Large intestine (tissue), 3 donors: ENCODE data around the gene CBR1. TPM values are rescaled to one million over a fixed set of nuclear protein-coding genes. Genes with fewer than 3 reads are reported as not detected.
A peak's percentile ranks its signal among the peaks of the same experiment; 100 is the strongest.

Experiments used
- DNase-seq, 2 donors: peaks; one replicate each; pipeline versions ENCODE4 v3.0.0 to v3.0.0-alpha.2; 2013
- H3K27ac ChIP-seq: one replicate; pipeline ENCODE4 v1.5.1; 2013; ENCODE audit warnings: low read length
- H3K27me3 ChIP-seq: 2 replicates; pipeline ENCODE4 v1.6.1; 2013; ENCODE audit warnings: low read length; ENCODE audit not compliant: control insufficient read depth, insufficient read depth
- H3K36me3 ChIP-seq: 2 replicates; pipeline ENCODE4 v1.6.1; 2013; ENCODE audit warnings: low read length; ENCODE audit not compliant: control insufficient read depth, insufficient read depth
- H3K4me1 ChIP-seq: one replicate; pipeline ENCODE4 v1.6.1; 2013; ENCODE audit warnings: low read length; ENCODE audit not compliant: control insufficient read depth, insufficient read depth
- H3K4me3 ChIP-seq: one replicate; pipeline ENCODE4 v1.5.1; 2013; ENCODE audit warnings: low read length
- H3K9me3 ChIP-seq: one replicate; pipeline ENCODE4 v1.6.1; 2013; ENCODE audit warnings: mild to moderate bottlenecking, low read depth, low read length, moderate library complexity; ENCODE audit not compliant: control insufficient read depth
- WGBS: methylation state at CpG from one replicate; pipeline ENCODE4 v1.1.5; 2013; ENCODE audit warnings: low lambda C conversion rate; ENCODE audit not compliant: insufficient coverage; 5-methylcytosine and 5-hydroxymethylcytosine counted together
- polyA plus RNA-seq: library from polyadenylated mRNA; unstranded; fragments of 120-200 nt; gene quantifications from one replicate; pipeline ENCODE4 v1.2.1, GENCODE V29; 2013

Gene CBR1
- polyA plus RNA-seq, 1 donor, result 82.6 TPM

- peaks cover 3% of the 10 kb centered on the region for H3K4me1 ChIP-seq
- H3K9me3 ChIP-seq, result no peaks in the 10 kb centered on the region
- H3K27me3 ChIP-seq, result no peaks in the 10 kb centered on the region
- 96% methylated on average over 5 of the region's 14 CpGs for WGBS
- H3K4me3 ChIP-seq, result no peak overlapping the region
- peak; percentile 76 to 89 for DNase-seq
- no peaks in the 10 kb centered on the region for H3K36me3 ChIP-seq
- H3K27ac ChIP-seq, result peak overlapping the region; percentile 40
These were observed 9.3 kb downstream of the CBR1 start for GRCh38 chr21:36079010-36079649.

- DNase-seq, result no peak
- WGBS, result 100% methylated on average over 2 of the region's 8 CpGs
- peaks cover 3% of the 10 kb centered on the region for H3K4me1 ChIP-seq
- H3K4me3 ChIP-seq, result no peak overlapping the region
- peak overlapping the region; percentile 40 for H3K27ac ChIP-seq
- no peaks in the 10 kb centered on the region for H3K9me3 ChIP-seq
- no peaks in the 10 kb centered on the region for H3K27me3 ChIP-seq
- H3K36me3 ChIP-seq, result no peaks in the 10 kb centered on the region
These were observed 9.8 kb downstream of the CBR1 start for GRCh38 chr21:36079671-36080070.

- H3K9me3 ChIP-seq, result no peaks in the 10 kb centered on the region
- no peaks in the 10 kb centered on the region for H3K36me3 ChIP-seq
- peaks cover 3% of the 10 kb centered on the region for H3K4me1 ChIP-seq
- DNase-seq, result no peak
- no CpG with 5 or more reads among the region's 1 CpG for WGBS
- H3K27me3 ChIP-seq, result no peaks in the 10 kb centered on the region
- no peak overlapping the region for H3K4me3 ChIP-seq
- H3K27ac ChIP-seq, result no peak overlapping the region
These were observed 10.6 kb downstream of the CBR1 start for GRCh38 chr21:36080386-36080785.

GRCh38 chr21:36082237-36082664 lies 12.4 kb downstream of the CBR1 start:
- no peak overlapping the region for H3K4me3 ChIP-seq
- peaks cover 3% of the 10 kb centered on the region for H3K4me1 ChIP-seq
- no peaks in the 10 kb centered on the region for H3K27me3 ChIP-seq
- no peaks in the 10 kb centered on the region for H3K36me3 ChIP-seq
- H3K27ac ChIP-seq, result no peak overlapping the region
- no CpG with 5 or more reads among the region's 3 CpGs for WGBS
- H3K9me3 ChIP-seq, result no peaks in the 10 kb centered on the region
- DNase-seq, result no peak

- WGBS, result no CpG with 5 or more reads among the region's 6 CpGs
- no peak overlapping the region for H3K27ac ChIP-seq
These were observed 17.7 kb downstream of the CBR1 start for GRCh38 chr21:36087362-36088138.

GRCh38 chr21:36089946-36090345 lies 20.1 kb downstream of the CBR1 start:
- 100% methylated on average over 2 of the region's 3 CpGs for WGBS
- peaks cover 6% of the 10 kb centered on the region for H3K9me3 ChIP-seq
- no peak for DNase-seq
- no peaks in the 10 kb centered on the region for H3K36me3 ChIP-seq
- no peaks in the 10 kb centered on the region for H3K27me3 ChIP-seq
- no peak overlapping the region for H3K4me3 ChIP-seq
- no peak overlapping the region for H3K27ac ChIP-seq
- H3K4me1 ChIP-seq, result no peaks in the 10 kb centered on the region

More at GRCh38 chr21:36087362-36088138, 17.7 kb downstream of the CBR1 start:
- no peak overlapping the region for H3K4me3 ChIP-seq
- no peaks in the 10 kb centered on the region for H3K27me3 ChIP-seq
- no peaks in the 10 kb centered on the region for H3K4me1 ChIP-seq
- H3K9me3 ChIP-seq, result no peaks in the 10 kb centered on the region
- no peak for DNase-seq
- H3K36me3 ChIP-seq, result no peaks in the 10 kb centered on the region

GRCh38 chr21:36092681-36093080 lies 22.9 kb downstream of the CBR1 start:
- Histone ChIP-seq H3K4me1 (no peaks in the 10 kb centered on the region), H3K27me3 (no peaks in the 10 kb centered on the region), H3K9me3 (peaks cover 6% of the 10 kb centered on the region), H3K27ac (no peak overlapping the region), H3K36me3 (no peaks in the 10 kb centered on the region), H3K4me3 (no peak overlapping the region)
- no peak for DNase-seq

GRCh38 chr21:36093512-36093911 lies 23.7 kb downstream of the CBR1 start:
- Histone ChIP-seq H3K27ac (no peak overlapping the region), H3K36me3 (no peaks in the 10 kb centered on the region), H3K27me3 (no peaks in the 10 kb centered on the region), H3K4me1 (no peaks in the 10 kb centered on the region), H3K9me3 (peaks cover 6% of the 10 kb centered on the region), H3K4me3 (no peak overlapping the region)
- WGBS, result no CpG with 5 or more reads among the region's 1 CpG
- DNase-seq, result no peak

- no peak overlapping the region for H3K27ac ChIP-seq
- no peak overlapping the region for H3K4me3 ChIP-seq
- no peaks in the 10 kb centered on the region for H3K36me3 ChIP-seq
- H3K9me3 ChIP-seq, result peaks cover 6% of the 10 kb centered on the region
- no peak for DNase-seq
- WGBS, result no CpG with 5 or more reads among the region's 1 CpG
- H3K27me3 ChIP-seq, result peaks cover 2% of the 10 kb centered on the region
- H3K4me1 ChIP-seq, result no peaks in the 10 kb centered on the region
These were observed 26.8 kb downstream of the CBR1 start for GRCh38 chr21:36096398-36097290.

- H3K27me3 ChIP-seq, result peaks cover 2% of the 10 kb centered on the region
- DNase-seq, result peak in 1 of 2 donors; percentile 56
- no peak overlapping the region for H3K4me3 ChIP-seq
- peaks cover 6% of the 10 kb centered on the region for H3K9me3 ChIP-seq
- no CpG with 5 or more reads among the region's 8 CpGs for WGBS
- H3K27ac ChIP-seq, result no peak overlapping the region
- H3K4me1 ChIP-seq, result no peaks in the 10 kb centered on the region
- H3K36me3 ChIP-seq, result no peaks in the 10 kb centered on the region
These were observed 27.8 kb downstream of the CBR1 start for GRCh38 chr21:36097427-36098181.
